NCI-H69 (cell line): ENCODE data around the gene C20orf173.

Experiments
- DNase-seq: peaks from one replicate; lab custom pipeline; 2025; lab: John Stamatoyannopoulos, UW

The C20orf173 gene

GRCh38 chr20:35506872-35507638, 22.4 kb downstream of the C20orf173 start:
- DNase-seq: no peak

DNA sequence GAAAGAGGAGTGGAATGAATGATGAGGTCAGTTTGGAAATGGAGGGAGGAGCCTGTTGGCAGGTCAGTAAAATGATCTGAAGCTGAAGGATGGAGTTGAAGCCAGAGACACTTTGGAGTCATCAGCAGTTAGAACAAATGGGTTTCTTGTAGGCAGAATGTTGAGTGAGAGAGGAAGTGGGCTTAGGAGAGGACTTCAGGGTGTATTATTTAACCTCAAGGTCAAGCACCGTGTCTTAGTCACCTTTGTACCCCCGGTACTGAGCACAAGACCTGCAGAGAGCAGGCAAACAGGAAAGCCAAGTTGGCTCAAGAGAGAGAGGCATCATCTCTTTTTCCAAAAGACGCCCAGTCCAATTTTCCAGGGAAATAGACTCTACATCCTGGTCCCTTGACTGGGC, 23.3 kb downstream of the C20orf173 start:
- no peak for DNase-seq

DNA sequence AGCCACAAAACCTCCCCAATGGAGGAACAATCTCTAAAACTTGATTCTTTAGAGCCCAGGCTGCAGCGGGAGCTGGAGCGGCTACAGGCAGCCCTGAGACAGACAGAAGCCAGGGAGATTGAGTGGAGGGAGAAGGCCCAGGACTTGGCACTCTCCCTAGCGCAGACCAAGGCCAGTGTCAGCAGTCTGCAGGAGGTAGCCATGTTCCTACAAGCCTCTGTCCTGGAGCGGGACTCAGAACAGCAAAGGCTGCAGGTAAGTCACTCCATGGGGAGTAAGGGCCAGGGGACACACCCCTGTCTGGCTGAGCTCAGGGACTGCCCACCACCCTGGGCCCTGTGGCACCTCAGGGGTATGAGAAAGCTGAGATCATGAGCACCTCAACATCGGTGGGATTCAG, 24.7 kb downstream of the C20orf173 start:
- no peak for DNase-seq

GRCh38 chr20:35503841-35504561, 25.5 kb downstream of the C20orf173 start:
- DNase-seq: no peak

DNA sequence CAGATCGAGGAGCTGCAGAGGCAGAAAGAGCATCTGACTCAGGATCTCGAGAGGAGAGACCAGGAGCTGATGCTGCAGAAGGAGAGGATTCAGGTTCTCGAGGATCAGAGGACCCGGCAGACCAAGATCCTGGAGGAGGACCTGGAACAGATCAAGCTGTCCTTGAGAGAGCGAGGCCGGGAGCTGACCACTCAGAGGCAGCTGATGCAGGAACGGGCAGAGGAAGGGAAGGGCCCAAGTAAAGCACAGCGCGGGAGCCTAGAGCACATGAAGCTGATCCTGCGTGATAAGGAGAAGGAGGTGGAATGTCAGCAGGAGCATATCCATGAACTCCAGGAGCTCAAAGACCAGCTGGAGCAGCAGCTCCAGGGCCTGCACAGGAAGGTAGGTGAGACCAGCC, 26.2 kb downstream of the C20orf173 start:
- no peak for DNase-seq

- DNase-seq: no peak
Measured at GRCh38 chr20:35502352-35502751, 27.1 kb downstream of the C20orf173 start.

GRCh38 chr20:35499271-35499670, 30.2 kb downstream of the C20orf173 start:
- DNase-seq: no peak

DNA sequence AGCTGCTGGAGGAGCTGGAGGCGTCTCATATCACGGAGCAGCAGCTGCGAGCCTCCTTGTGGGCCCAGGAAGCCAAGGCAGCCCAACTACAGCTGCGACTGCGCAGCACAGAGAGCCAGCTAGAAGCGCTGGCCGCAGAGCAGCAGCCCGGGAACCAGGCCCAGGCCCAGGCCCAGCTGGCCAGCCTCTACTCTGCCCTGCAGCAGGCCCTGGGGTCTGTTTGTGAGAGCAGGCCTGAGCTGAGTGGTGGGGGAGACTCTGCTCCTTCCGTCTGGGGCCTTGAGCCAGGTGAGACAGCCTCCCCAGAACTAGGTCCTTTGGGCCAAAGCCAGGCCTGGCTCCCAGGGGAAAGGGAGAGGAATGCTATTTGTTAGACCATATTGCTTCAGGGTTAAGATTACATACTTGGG, 31.7 kb downstream of the C20orf173 start:
- DNase-seq: no peak

GRCh38 chr20:35497320-35497719, 32.1 kb downstream of the C20orf173 start:
- no peak for DNase-seq

DNA sequence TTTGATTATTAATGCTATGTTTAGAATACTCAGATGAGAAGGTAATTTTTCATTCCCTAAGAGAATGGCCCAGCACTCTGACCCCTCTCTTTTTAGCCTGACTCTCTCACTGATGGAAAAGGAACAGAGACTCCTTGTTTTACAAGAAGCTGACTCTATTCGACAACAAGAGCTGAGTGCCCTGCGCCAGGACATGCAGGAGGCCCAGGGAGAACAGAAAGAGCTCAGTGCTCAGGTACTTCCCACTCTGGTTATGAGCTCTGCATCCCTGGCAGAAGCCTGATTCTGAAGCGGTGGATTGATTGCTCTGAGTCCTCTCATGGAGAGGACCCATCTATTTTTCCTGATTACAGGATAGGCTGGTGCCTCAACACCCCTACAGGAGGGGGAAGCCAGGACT, 33.0 kb downstream of the C20orf173 start:
- DNase-seq: no peak

GRCh38 chr20:35492352-35492751, 37.1 kb downstream of the C20orf173 start:
- DNase-seq: no peak

GRCh38 chr20:35491823-35492222, 37.6 kb downstream of the C20orf173 start:
- DNase-seq: no peak

DNA sequence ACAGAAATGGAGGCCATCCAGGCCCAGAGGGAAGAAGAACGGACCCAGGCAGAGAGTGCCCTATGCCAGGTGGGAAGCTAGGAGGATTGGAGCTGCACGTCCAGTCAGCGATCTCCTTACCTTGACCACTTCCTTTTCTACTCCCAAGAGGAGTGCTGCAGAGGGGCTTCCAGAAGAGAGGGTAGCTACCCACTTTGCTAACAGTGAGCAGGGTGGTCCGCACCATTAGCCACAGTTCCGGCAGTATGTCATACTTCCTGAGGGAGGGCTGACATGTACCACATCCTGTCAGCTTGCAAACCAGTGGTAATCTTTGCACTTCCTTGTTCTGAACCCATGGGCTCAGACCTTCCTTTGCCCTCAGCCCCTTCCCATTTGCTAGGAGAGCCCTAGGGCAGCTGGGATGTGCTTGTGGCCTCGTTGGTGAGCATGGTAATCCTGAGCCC, 38.7 kb downstream of the C20orf173 start:
- DNase-seq: no peak

DNA sequence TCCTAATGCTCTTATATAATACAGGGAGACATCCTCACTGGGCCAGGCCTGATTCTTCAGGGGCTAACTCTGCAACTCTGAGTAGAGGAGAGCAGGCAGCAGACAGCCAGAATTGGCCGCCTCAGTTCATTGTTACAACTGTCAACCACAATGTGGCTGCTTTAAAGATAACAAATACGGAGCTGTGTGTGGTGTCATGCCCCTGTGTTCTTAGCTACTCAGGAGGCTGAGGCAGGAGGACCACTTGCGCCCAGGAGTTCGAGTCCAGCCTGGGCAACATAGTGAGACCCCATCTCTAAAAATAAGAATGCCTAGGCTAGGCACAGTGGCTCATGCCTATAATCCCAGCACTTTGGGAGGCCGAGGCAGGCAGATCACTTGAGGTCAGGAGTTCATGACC, 39.7 kb downstream of the C20orf173 start:
- no peak for DNase-seq

- no peak for DNase-seq
Measured at GRCh38 chr20:35487479-35487878, 42.0 kb downstream of the C20orf173 start.

GRCh38 chr20:35479798-35480197, 49.7 kb downstream of the C20orf173 start:
- no peak for DNase-seq

DNA sequence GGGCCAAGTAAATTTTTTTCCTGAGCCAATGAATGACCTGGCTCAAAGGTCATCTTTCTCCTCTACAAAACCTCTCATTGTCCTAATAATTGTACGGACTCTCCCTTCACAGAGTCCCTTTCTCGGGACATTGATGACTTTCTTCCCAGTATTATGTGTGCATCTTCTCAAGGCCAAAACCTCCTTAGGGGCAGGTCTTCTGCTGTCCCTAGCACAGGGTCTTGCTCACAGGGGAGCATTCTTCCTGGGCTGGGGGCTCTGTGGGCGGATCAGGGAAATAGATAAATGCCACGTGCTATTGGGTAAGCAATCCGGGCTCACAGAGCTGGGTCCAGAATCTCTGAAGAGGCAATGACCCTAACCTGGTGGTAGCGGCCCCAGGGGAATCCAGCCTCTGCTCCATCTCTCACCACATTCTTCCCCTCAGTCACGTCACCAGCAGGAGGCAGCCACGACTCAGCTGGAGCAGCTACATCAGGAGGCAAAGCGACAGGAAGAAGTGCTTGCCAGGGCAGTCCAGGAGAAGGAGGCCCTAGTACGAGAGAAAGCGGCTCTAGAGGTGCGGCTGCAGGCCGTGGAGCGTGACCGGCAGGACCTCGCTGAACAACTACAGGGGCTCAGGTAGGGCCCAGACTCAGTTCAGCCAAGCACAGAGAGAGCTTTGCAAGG, 50.5 kb downstream of the C20orf173 start:
- no peak for DNase-seq
